B cell (primary cell): ENCODE data around the gene SKIDA1. TPM values are rescaled to one million over a fixed set of nuclear protein-coding genes. Genes with fewer than 3 reads are reported as not detected.
"Not testable (repeated sequence)": the region's sequence is repeated elsewhere in the genome, so short reads cannot be mapped to it uniquely, and the experiment has no call there.

ENCODE experiments used
- ATAC-seq: fragments of 200-7000 bp; cut with Tn5 transposase; one replicate; pipeline ENCODE4 v1.10.0; 2021; ENCODE audit warnings: low read depth, mild to moderate bottlenecking, moderate number of reproducible peaks, moderate library complexity
- CTCF ChIA-PET: fragments of 350-600 bp; sonication (Branson Sonifier 250); formaldehyde crosslinking; loops from one replicate; lab custom pipeline; 2021; ENCODE audit warnings: antibody characterized with exemption, inconsistent platforms; lab: Charles Lee
- POLR2A ChIA-PET: fragments of 350-600 bp; sonication (Branson Sonifier 250); formaldehyde crosslinking; loops from one replicate; lab custom pipeline; 2021; ENCODE audit warnings: antibody characterized with exemption; lab: Charles Lee
- DNase-seq: peaks from one replicate; pipeline ENCODE4 v3.0.0; 2013
- H2AFZ ChIP-seq: 2 replicates; pipeline ENCODE4 v1.6.1; 2012; ENCODE audit warnings: mild to moderate bottlenecking, low read depth, low read length; ENCODE audit not compliant: insufficient read depth, poor library complexity, severe bottlenecking
- H3K27ac ChIP-seq, 2 donors: 1 replicate in 1 of 2; 2 replicates in 1 of 2; pipeline ENCODE4 v1.5.1; 2012 to 2013; ENCODE audit warnings: low read length in 2 of 2, mild to moderate bottlenecking in 2 of 2, moderate library complexity in 1 of 2
- H3K27me3 ChIP-seq, 4 experiments: fragments of 200-600 bp in 1 of 4; sonication (generic) in 1 of 4; replicated peaks in 1 of 4; 1 replicate in 2 of 4; 2 replicates in 2 of 4; pipeline versions ENCODE4 v1.6.1 to v1.7.0; 2013 to 2016; ENCODE audit warnings: low read length in 3 of 4, mild to moderate bottlenecking in 2 of 4, mixed read lengths in 1 of 4, moderate library complexity in 1 of 4; ENCODE audit not compliant: insufficient read depth in 4 of 4, control insufficient read depth in 3 of 4; ENCODE audit errors: control extremely low read depth in 1 of 4
- H3K36me3 ChIP-seq, 2 experiments: replicated peaks in 1 of 2; 1 replicate in 1 of 2; 2 replicates in 1 of 2; pipeline versions ENCODE4 v1.6.1 to v1.7.1; 2013; ENCODE audit warnings: low read length in 1 of 2; ENCODE audit not compliant: insufficient read depth in 2 of 2, control insufficient read depth in 1 of 2; ENCODE audit errors: control extremely low read depth in 1 of 2, extremely low read depth in 1 of 2
- H3K4me1 ChIP-seq, 2 donors: fragments of 200-600 bp in 1 of 2; sonication (generic) in 1 of 2; 1 replicate in 1 of 2; 2 replicates in 1 of 2; pipeline versions ENCODE4 v1.5.1 to v1.6.1; 2013 to 2017; ENCODE audit warnings: low read length in 2 of 2; ENCODE audit not compliant: control insufficient read depth in 2 of 2, insufficient read depth in 2 of 2
- H3K4me2 ChIP-seq: replicated peaks from 2 replicates; pipeline ENCODE3; 2012; ENCODE audit warnings: mild to moderate bottlenecking, low read depth, low read length; ENCODE audit not compliant: poor library complexity, severe bottlenecking
- H3K4me3 ChIP-seq, 5 experiments: fragments of 200-600 bp in 1 of 5; sonication (generic) in 1 of 5; 1 replicate in 3 of 5; 2 replicates in 2 of 5; pipeline versions ENCODE4 v1.5.1 to v1.7.0; 2011 to 2016; ENCODE audit warnings: low read length in 4 of 5, mild to moderate bottlenecking in 4 of 5, low read depth in 2 of 5, control low read depth in 1 of 5, moderate library complexity in 1 of 5; ENCODE audit not compliant: insufficient read depth in 1 of 5; ENCODE audit errors: control extremely low read depth in 1 of 5, extremely low read depth in 1 of 5
- H3K79me2 ChIP-seq: fragments of 200-600 bp; sonication (generic); one replicate; pipeline ENCODE4 v1.6.0; 2016; ENCODE audit warnings: low read length; ENCODE audit not compliant: control insufficient read depth, insufficient read depth
- H3K9ac ChIP-seq: fragments of 200-600 bp; sonication (generic); 2 replicates; pipeline ENCODE4 v1.6.1; 2017; ENCODE audit warnings: mild to moderate bottlenecking, low read length, moderate library complexity
- H3K9me3 ChIP-seq, 3 donors: one replicate each; pipeline versions ENCODE4 v1.6.1 to v1.7.1; 2013; ENCODE audit warnings: low read length in 2 of 3; ENCODE audit not compliant: control insufficient read depth in 2 of 3, insufficient read depth in 1 of 3; ENCODE audit errors: control extremely low read depth in 1 of 3
- H4K20me1 ChIP-seq: 2 replicates; pipeline ENCODE4 v1.6.0; 2012; ENCODE audit warnings: mild to moderate bottlenecking, low read length; ENCODE audit not compliant: insufficient read depth, control insufficient read depth, poor library complexity, severe bottlenecking
- H3K27ac Mint-ChIP-seq: one replicate; pipeline ENCODE4 v1.8.0; 2021; ENCODE audit warnings: mixed read lengths
- H3K27me3 Mint-ChIP-seq: one replicate; pipeline ENCODE4 v1.8.0; 2021; ENCODE audit warnings: mixed read lengths
- H3K4me1 Mint-ChIP-seq: one replicate; pipeline ENCODE4 v1.8.0; 2021; ENCODE audit warnings: mixed read lengths
- H3K4me3 Mint-ChIP-seq: one replicate; pipeline ENCODE4 v1.8.0; 2021; ENCODE audit warnings: mixed read lengths
- H3K9me3 Mint-ChIP-seq: one replicate; pipeline ENCODE4 v1.8.0; 2022; ENCODE audit warnings: mixed read lengths; ENCODE audit not compliant: insufficient read depth
- CTCF ChIP-seq: fragments of 200-600 bp; IDR thresholded peaks from one replicate; pipeline ENCODE4 v1.8.0; 2022; ENCODE audit warnings: antibody characterized with exemption, mild to moderate bottlenecking
- EZH2 ChIP-seq: IDR thresholded peaks from 2 replicates; pipeline ENCODE4 v1.6.1; 2012; ENCODE audit warnings: borderline replicate concordance, low read depth, mild to moderate bottlenecking, moderate library complexity, low read length; ENCODE audit not compliant: insufficient read depth, poor library complexity, severe bottlenecking
- WGBS: methylation state at CpG from one replicate; pipeline ENCODE4 v1.1.5; 2013; ENCODE audit warnings: missing lambda C conversion rate; ENCODE audit not compliant: insufficient coverage; 5-methylcytosine and 5-hydroxymethylcytosine counted together
- intact Hi-C: fragments of 100-400 bp; cut with micrococcal nuclease; formaldehyde crosslinking; loops from one replicate; pipeline ENCODE4 v1.10.0; 2022
- polyA plus RNA-seq: library from polyadenylated mRNA; depleted of rRNA; stranded (reverse); fragments of >200 nt; gene quantifications from 2 replicates; pipeline ENCODE4 v1.2.3, GENCODE V29; 2012
- total RNA-seq, 2 donors: library from RNA; stranded (reverse); fragments of 120-200 nt in 1 of 2; gene quantifications; 1 replicate in 1 of 2; 2 replicates in 1 of 2; pipeline versions ENCODE4 v1.2.3 to v1.2.4, GENCODE V29; 2013 to 2022

SKIDA1 gene
- total and polyA plus RNA-seq, 2 donors (not counting 1 experiment from before 2014, with no cell fraction given) = 0.06 to 0.10 TPM

GRCh38 chr10:21536874-21537273 is 11.4 kb upstream of the SKIDA1 start:
- Histone ChIP-seq H3K4me2 (no peak overlapping the region), H3K9ac (no peak overlapping the region), H2AFZ (no peak overlapping the region), H3K27ac (no peak overlapping the region), H3K4me1 (peaks cover 12 to 16% of the 10 kb centered on the region in 2 donors), H4K20me1 (peaks cover 3% of the 10 kb centered on the region), H3K4me3 (no peak overlapping the region), H3K9me3 (no peaks in the 10 kb centered on the region), H3K27me3 (no peaks in the 10 kb centered on the region), H3K79me2 (peaks cover 19% of the 10 kb centered on the region), H3K36me3 (peaks cover 7 to 36% of the 10 kb centered on the region in 2 experiments)
- WGBS = 95% methylated on average over 3 of the region's 3 CpGs
- ChIA-PET CTCF (interaction anchor here (0.6 to 1.6 kb wide), 3 partner anchors 40 to 779 kb away, joined by 3 to 4 read pairs (median 3); partner anchors contain the start of gene COMMD3), POLR2A (no interaction called here)
- Mint-ChIP-seq H3K9me3 (no peaks in the 10 kb centered on the region), H3K4me3 (no peak overlapping the region), H3K27me3 (no peaks in the 10 kb centered on the region), H3K4me1 (peaks cover 17% of the 10 kb centered on the region), H3K27ac (no peak overlapping the region)
- no peak for TF ChIP-seq EZH2
- no peak for TF ChIP-seq CTCF
- intact Hi-C loops = loop anchor here (10.0 kb wide), 1 partner anchor 1178 kb away; the partner anchor contains the start of gene PIP4K2A
- DNase-seq = no peak
- no peak for ATAC-seq

GRCh38 chr10:21535976-21536375 is 10.5 kb upstream of the SKIDA1 start:
- WGBS = 100% methylated on average over 8 of the region's 9 CpGs
- CTCF ChIA-PET = interaction anchor here (1.6 kb wide), 1 partner anchor 39 kb away, joined by 3 read pairs; no protein-coding TSS in a partner anchor
- intact Hi-C loops = loop anchor here (2.0 to 10.0 kb wide), 2 partner anchors 901 to 1179 kb away; partner anchors contain the start of gene PIP4K2A

More at GRCh38 chr10:21535976-21536375, 10.5 kb upstream of the SKIDA1 start:
- Histone ChIP-seq H3K79me2 (peaks cover 16% of the 10 kb centered on the region), H3K36me3 (peaks cover 4 to 28% of the 10 kb centered on the region in 2 experiments), H3K4me1 (peaks cover 12 to 16% of the 10 kb centered on the region in 2 donors)
- ATAC-seq, H3K27ac ChIP-seq, H4K20me1 ChIP-seq, H3K4me3 Mint-ChIP-seq, H3K9me3 Mint-ChIP-seq, H3K9ac ChIP-seq, H3K9me3 ChIP-seq, H3K27ac Mint-ChIP-seq, H3K4me3 ChIP-seq, H2AFZ ChIP-seq, H3K4me2 ChIP-seq, H3K27me3 Mint-ChIP-seq, DNase-seq, POLR2A ChIA-PET, H3K27me3 ChIP-seq: not testable (repeated sequence)
- peaks cover 17% of the 10 kb centered on the region for H3K4me1 Mint-ChIP-seq
